HG03280 (cell line): ENCODE measurements around the gene CCSER1.
"Not testable (repeated sequence)": the region's sequence is repeated elsewhere in the genome, so short reads cannot be mapped to it uniquely, and the experiment has no call there.

ENCODE experiments used
- ATAC-seq: cut with Tn5 transposase; IDR thresholded peaks from one replicate; pipeline ENCODE4 v1.9.1; 2021; ENCODE audit warnings: mild to moderate bottlenecking, moderate library complexity; ENCODE audit not compliant: unreplicated experiment

The CCSER1 gene

GRCh38 chr4:90641861-90642599 is 514.8 kb downstream of the CCSER1 start:
- ATAC-seq, result no peak

- no peak for ATAC-seq
Observed at GRCh38 chr4:90643156-90643555, 516.0 kb downstream of the CCSER1 start.

- no peak for ATAC-seq
Observed at GRCh38 chr4:90648311-90648710, 521.1 kb downstream of the CCSER1 start.

GRCh38 chr4:90648791-90649190 is 521.6 kb downstream of the CCSER1 start:
- no peak for ATAC-seq

GRCh38 chr4:90660672-90661071 is 533.5 kb downstream of the CCSER1 start:
- no peak for ATAC-seq

GRCh38 chr4:90670183-90670582 is 543.0 kb downstream of the CCSER1 start:
- ATAC-seq, result no peak

- ATAC-seq, result no peak
Observed at GRCh38 chr4:90689739-90690138, 562.5 kb downstream of the CCSER1 start.

GRCh38 chr4:90695411-90695810 is 568.2 kb downstream of the CCSER1 start:
- ATAC-seq, result no peak

- ATAC-seq, result not testable (repeated sequence)
Observed at GRCh38 chr4:90705501-90705900, 578.3 kb downstream of the CCSER1 start.

GRCh38 chr4:90715242-90715641 is 588.0 kb downstream of the CCSER1 start:
- no peak for ATAC-seq

- no peak for ATAC-seq
Observed at GRCh38 chr4:90718931-90719330, 591.7 kb downstream of the CCSER1 start.

GRCh38 chr4:90727938-90728337 is 600.7 kb downstream of the CCSER1 start:
- ATAC-seq, result no peak

GRCh38 chr4:90730752-90731151 is 603.6 kb downstream of the CCSER1 start:
- ATAC-seq, result no peak

- ATAC-seq, result no peak
Observed at GRCh38 chr4:90733211-90733610, 606.0 kb downstream of the CCSER1 start.

GRCh38 chr4:90745176-90745575 is 618.0 kb downstream of the CCSER1 start:
- ATAC-seq, result no peak

- ATAC-seq, result no peak
Observed at GRCh38 chr4:90753068-90753467, 625.9 kb downstream of the CCSER1 start.

GRCh38 chr4:90757534-90758060 is 630.4 kb downstream of the CCSER1 start:
- no peak for ATAC-seq

GRCh38 chr4:90760059-90760458 is 632.9 kb downstream of the CCSER1 start:
- ATAC-seq, result no peak

GRCh38 chr4:90766837-90767236 is 639.6 kb downstream of the CCSER1 start:
- ATAC-seq, result no peak

- ATAC-seq, result no peak
Observed at GRCh38 chr4:90769251-90769650, 642.1 kb downstream of the CCSER1 start.

GRCh38 chr4:90780193-90780592 is 653.0 kb downstream of the CCSER1 start:
- ATAC-seq, result no peak

GRCh38 chr4:90786602-90787001 is 659.4 kb downstream of the CCSER1 start:
- no peak for ATAC-seq

- no peak for ATAC-seq
Observed at GRCh38 chr4:90792696-90793095, 665.5 kb downstream of the CCSER1 start.
